Astrocyte (in vitro differentiated cells and primary cell): Measurements from ENCODE around the gene HOXB4. TPM values are rescaled to one million over a fixed set of nuclear protein-coding genes. Genes with fewer than 3 reads are reported as not detected.
A peak's percentile ranks its signal among the peaks of the same experiment; 100 is the strongest.

ENCODE experiments used
- DNase-seq: peaks from one replicate; pipeline ENCODE4 v3.0.0-alpha.2; 2010; ENCODE audit warnings: low read depth
- FAIRE-seq: peaks from 2 replicates; lab custom pipeline; 2011; peaks lifted over from hg19 to GRCh38; lab: Jason Lieb, UNC
- H2AFZ ChIP-seq: 2 replicates; pipeline ENCODE4 v1.6.0; 2012; ENCODE audit warnings: low read depth, low read length, inconsistent platforms
- H3K27ac ChIP-seq: 2 replicates; pipeline ENCODE4 v1.5.1; 2011; ENCODE audit warnings: low read depth, low read length, inconsistent platforms
- H3K27me3 ChIP-seq: 2 replicates; pipeline ENCODE4 v1.6.0; 2011; ENCODE audit warnings: low read length, inconsistent platforms; ENCODE audit not compliant: insufficient read depth
- H3K36me3 ChIP-seq: 2 replicates; pipeline ENCODE4 v1.5.1; 2011; ENCODE audit warnings: low read length, inconsistent platforms; ENCODE audit not compliant: insufficient read depth
- H3K4me1 ChIP-seq: 2 replicates; pipeline ENCODE4 v1.5.1; 2011; ENCODE audit warnings: low read length, inconsistent platforms; ENCODE audit not compliant: insufficient read depth
- H3K4me2 ChIP-seq: 2 replicates; pipeline ENCODE4 v1.6.0; 2012; ENCODE audit warnings: low read length, inconsistent platforms
- H3K4me3 ChIP-seq: 2 replicates; pipeline ENCODE4 v1.5.1; 2011; ENCODE audit warnings: low read depth, mild to moderate bottlenecking, low read length, inconsistent platforms; ENCODE audit not compliant: insufficient read depth
- H3K79me2 ChIP-seq: 2 replicates; pipeline ENCODE4 v1.6.0; 2012; ENCODE audit warnings: mild to moderate bottlenecking, low read length, inconsistent platforms; ENCODE audit not compliant: insufficient read depth
- H3K9ac ChIP-seq: 2 replicates; pipeline ENCODE4 v1.6.0; 2012; ENCODE audit warnings: mild to moderate bottlenecking, low read length, inconsistent platforms
- H3K9me3 ChIP-seq: 2 replicates; pipeline ENCODE4 v1.5.1; 2012; ENCODE audit warnings: low read depth, mild to moderate bottlenecking, low read length, inconsistent platforms; ENCODE audit not compliant: insufficient read depth
- H4K20me1 ChIP-seq: 2 replicates; pipeline ENCODE4 v1.6.0; 2012; ENCODE audit warnings: low read length, inconsistent platforms; ENCODE audit not compliant: insufficient read depth
- H3K27ac Mint-ChIP-seq: one replicate; pipeline ENCODE4 v1.8.0; 2021; ENCODE audit warnings: mild to moderate bottlenecking, mixed read lengths; ENCODE audit not compliant: unreplicated experiment
- H3K27me3 Mint-ChIP-seq: one replicate; pipeline ENCODE4 v1.8.0; 2021; ENCODE audit warnings: low read depth, mixed read lengths; ENCODE audit not compliant: unreplicated experiment
- H3K36me3 Mint-ChIP-seq: one replicate; pipeline ENCODE4 v1.8.0; 2021; ENCODE audit warnings: low read depth, mixed read lengths; ENCODE audit not compliant: unreplicated experiment
- H3K4me1 Mint-ChIP-seq: one replicate; pipeline ENCODE4 v1.8.0; 2021; ENCODE audit warnings: low read depth, mixed read lengths; ENCODE audit not compliant: unreplicated experiment
- H3K4me3 Mint-ChIP-seq: one replicate; pipeline ENCODE4 v1.8.0; 2021; ENCODE audit warnings: mild to moderate bottlenecking, moderate library complexity, mixed read lengths; ENCODE audit not compliant: unreplicated experiment
- H3K9me3 Mint-ChIP-seq: one replicate; pipeline ENCODE4 v1.8.0; 2021; ENCODE audit warnings: mild to moderate bottlenecking, mixed read lengths; ENCODE audit not compliant: unreplicated experiment
- CTCF ChIP-seq: IDR thresholded peaks from 2 replicates; pipeline ENCODE4 v1.5.1; 2011; ENCODE audit warnings: low read depth, mild to moderate bottlenecking, inconsistent platforms, low read length, moderate library complexity; ENCODE audit not compliant: insufficient read depth
- EZH2 ChIP-seq: IDR thresholded peaks from 2 replicates; pipeline ENCODE4 v1.6.1; 2012; ENCODE audit warnings: mild to moderate bottlenecking, low read length, inconsistent platforms; ENCODE audit not compliant: insufficient read depth
- total RNA-seq: library from RNA; stranded (reverse); gene quantifications from 2 replicates; pipeline ENCODE4 v1.2.1, GENCODE V29; 2021

HOXB4 gene
- total RNA-seq, 1 donor from 2014 or later = not detected

GRCh38 chr17:48543107-48543853, 34.9 kb downstream of the HOXB4 start:
- peaks cover 43% of the 10 kb centered on the region for H3K4me1 ChIP-seq
- Mint-ChIP-seq H3K27me3 (peaks cover 84% of the 10 kb centered on the region), H3K4me3 (peak overlapping the region; percentile 89), H3K27ac (peak overlapping the region; percentile 66), H3K36me3 (peaks cover 2% of the 10 kb centered on the region), H3K9me3 (peaks cover 10% of the 10 kb centered on the region), H3K4me1 (peaks cover 5% of the 10 kb centered on the region)
- H3K79me2 ChIP-seq = peaks cover 63% of the 10 kb centered on the region
- no peak overlapping the region for H2AFZ ChIP-seq
- H3K4me2 ChIP-seq = peak overlapping the region; percentile 83
- TF ChIP-seq EZH2 = no peak
- TF ChIP-seq CTCF = no peak
- peak overlapping the region; percentile 95 for H3K27ac ChIP-seq
- no peaks in the 10 kb centered on the region for H3K9me3 ChIP-seq
- no peak for DNase-seq
- no peak for FAIRE-seq
- H3K9ac ChIP-seq = peak overlapping the region; percentile 96
- H3K4me3 ChIP-seq = peak overlapping the region; percentile 84
- peaks cover 36% of the 10 kb centered on the region for H3K27me3 ChIP-seq
- H3K36me3 ChIP-seq = no peaks in the 10 kb centered on the region
- no peaks in the 10 kb centered on the region for H4K20me1 ChIP-seq

DNA sequence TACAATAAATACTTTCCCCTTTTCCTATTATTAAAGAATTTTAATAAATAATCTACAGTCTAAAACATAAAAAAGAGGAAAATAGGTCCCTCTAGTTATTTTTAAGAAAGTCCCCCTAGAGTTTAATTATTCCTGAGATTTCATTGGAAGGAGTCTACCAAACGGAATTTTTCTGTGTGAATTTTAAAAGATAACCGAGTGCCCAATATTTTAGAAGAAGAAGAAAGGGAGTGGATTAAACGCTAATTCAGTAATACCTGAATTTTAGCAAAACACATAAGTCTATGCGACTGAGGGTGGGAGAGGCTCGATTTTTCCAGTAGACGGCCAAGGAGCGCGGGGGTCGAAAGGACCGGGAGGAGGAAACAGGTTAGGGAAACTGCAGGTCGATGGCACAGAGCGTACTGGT, 35.4 kb downstream of the HOXB4 start:
- H3K9me3 ChIP-seq = no peaks in the 10 kb centered on the region
- H3K36me3 ChIP-seq = no peaks in the 10 kb centered on the region
- Mint-ChIP-seq H3K27ac (peak overlapping the region; percentile 48), H3K36me3 (peaks cover 2% of the 10 kb centered on the region), H3K4me3 (peak overlapping the region; percentile 89), H3K4me1 (peaks cover 5% of the 10 kb centered on the region), H3K27me3 (peaks cover 80% of the 10 kb centered on the region), H3K9me3 (peaks cover 10% of the 10 kb centered on the region)
- DNase-seq (no peak), FAIRE-seq (no peak)
- peak overlapping the region; percentile 83 for H3K4me2 ChIP-seq
- H4K20me1 ChIP-seq = no peaks in the 10 kb centered on the region
- peaks cover 58% of the 10 kb centered on the region for H3K79me2 ChIP-seq
- H3K4me1 ChIP-seq = peaks cover 43% of the 10 kb centered on the region
- peaks cover 31% of the 10 kb centered on the region for H3K27me3 ChIP-seq
- H3K27ac ChIP-seq = peak overlapping the region; percentile 95
- H3K4me3 ChIP-seq = peak overlapping the region; percentile 84
- no peak for TF ChIP-seq CTCF
- no peak for TF ChIP-seq EZH2
- no peak overlapping the region for H2AFZ ChIP-seq
- peak overlapping the region; percentile 96 for H3K9ac ChIP-seq
